Stimulated activated naive CD4-positive, alpha-beta T cell treated with Interleukin-2 at 50 U/mL for 16 hours (primary cell): ENCODE data around the gene ITIH1.

ENCODE experiments used
- DNase-seq: peaks from one replicate; lab custom pipeline; 2025; lab: John Stamatoyannopoulos, UW

The ITIH1 gene

DNA sequence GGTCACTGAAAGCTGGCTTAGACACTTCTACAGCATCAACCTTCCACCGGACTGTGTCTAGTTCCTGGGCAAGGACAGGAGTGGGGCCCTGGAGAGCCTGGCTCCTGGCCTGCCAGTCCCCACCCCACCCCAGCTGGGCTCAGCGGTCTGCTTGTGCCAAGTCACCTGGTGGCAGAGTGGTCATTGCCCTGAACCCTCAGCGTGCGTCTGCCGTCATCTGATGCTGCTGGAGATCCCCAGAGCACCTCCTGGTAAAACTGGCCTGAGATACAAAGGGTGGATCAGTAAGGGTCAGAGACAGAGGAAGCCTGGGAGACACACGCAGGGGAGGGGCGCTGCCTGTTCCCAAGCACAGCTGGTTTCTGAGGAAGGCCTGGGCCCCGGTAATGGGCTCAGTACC, 36.4 kb downstream of the ITIH1 start:
- DNase-seq: no peak

GRCh38 chr3:52816199-52816598, 38.8 kb downstream of the ITIH1 start:
- no peak for DNase-seq

- DNase-seq: no peak
These were observed 39.3 kb downstream of the ITIH1 start for GRCh38 chr3:52816654-52817053.

- DNase-seq: no peak
These were observed 39.8 kb downstream of the ITIH1 start for GRCh38 chr3:52817221-52817620.

DNA sequence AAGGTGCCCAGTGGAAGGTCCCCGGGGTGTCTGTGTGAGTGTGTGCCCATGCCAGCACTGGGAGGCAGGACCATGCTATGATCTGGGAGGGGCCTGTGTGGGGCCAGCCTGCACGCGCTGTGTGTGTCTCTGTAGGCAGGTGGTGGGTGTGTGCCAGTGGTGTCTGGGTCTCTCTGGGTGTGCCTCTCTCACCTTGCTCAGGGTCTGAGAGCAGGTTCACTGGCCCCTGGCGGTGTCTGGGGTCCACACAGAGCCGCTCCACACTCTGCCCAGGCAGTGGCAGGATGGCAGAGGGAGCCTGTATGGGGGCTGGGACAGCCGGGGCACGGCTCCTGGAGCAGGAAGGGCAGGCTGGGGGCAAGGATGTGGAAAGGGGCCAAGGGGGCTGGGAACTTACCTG, 40.5 kb downstream of the ITIH1 start:
- DNase-seq: no peak

DNA sequence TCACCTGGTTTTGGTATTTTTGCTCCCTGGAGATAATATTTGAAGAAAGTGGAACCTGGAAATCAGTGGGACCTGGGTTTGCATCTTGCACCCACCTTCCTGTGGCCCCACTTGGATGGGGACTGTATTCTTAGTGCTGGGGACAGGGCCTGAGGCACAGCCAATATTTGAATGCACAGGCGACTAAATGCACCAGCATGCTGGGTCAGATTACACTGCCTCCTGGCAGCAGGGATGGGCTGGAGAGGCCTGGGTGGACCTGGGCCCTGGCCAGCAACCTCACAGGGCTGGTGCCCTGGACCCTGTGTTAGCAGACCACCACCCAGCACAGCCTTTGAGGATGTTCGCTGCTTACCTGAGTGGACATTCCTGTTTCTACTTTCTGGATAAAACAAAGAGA, 42.5 kb downstream of the ITIH1 start:
- DNase-seq: no peak

DNA sequence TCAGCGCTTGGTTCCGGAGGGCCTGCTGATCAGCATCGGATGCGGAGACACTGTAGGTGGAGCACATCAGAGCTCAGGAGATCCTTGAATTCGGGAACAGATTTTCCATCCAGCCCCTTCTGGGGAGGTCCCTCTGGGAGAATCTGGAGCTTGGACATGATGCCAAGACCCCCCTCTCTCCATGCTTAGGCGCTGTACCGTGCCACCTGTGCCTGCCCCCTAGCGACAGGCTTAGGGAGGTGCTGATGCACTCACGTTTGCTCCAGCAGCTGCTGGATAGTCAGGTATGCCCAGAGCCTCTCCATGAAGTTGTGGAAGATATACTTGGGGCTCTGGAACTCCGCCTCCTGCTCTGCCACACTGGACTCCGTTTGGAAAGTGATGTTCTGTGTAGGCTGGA, 43.3 kb downstream of the ITIH1 start:
- DNase-seq: no peak

- no peak for DNase-seq
These were observed 45.0 kb downstream of the ITIH1 start for GRCh38 chr3:52822363-52822762.

DNA sequence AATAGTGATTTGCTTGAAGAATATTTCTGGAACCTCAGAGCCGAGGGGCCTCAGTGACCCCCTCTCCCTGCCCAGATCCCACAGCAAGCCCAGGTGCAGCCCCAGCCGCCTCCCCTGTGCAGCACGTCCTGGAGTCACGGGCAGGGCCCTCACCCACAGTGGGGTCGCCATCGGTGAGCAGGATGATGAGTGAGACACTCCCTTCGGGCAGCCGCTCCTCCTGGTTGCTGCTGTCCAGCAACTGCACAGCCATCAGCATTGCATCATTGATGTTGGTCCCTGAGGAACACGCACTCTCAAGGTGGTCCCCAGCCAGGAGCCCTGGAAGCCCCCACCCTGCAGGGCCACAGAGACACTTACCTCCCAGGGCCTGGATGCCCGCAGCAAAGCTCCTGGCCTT, 46.6 kb downstream of the ITIH1 start:
- no peak for DNase-seq

- no peak for DNase-seq
These were observed 50.0 kb downstream of the ITIH1 start for GRCh38 chr3:52827441-52827840.

DNA sequence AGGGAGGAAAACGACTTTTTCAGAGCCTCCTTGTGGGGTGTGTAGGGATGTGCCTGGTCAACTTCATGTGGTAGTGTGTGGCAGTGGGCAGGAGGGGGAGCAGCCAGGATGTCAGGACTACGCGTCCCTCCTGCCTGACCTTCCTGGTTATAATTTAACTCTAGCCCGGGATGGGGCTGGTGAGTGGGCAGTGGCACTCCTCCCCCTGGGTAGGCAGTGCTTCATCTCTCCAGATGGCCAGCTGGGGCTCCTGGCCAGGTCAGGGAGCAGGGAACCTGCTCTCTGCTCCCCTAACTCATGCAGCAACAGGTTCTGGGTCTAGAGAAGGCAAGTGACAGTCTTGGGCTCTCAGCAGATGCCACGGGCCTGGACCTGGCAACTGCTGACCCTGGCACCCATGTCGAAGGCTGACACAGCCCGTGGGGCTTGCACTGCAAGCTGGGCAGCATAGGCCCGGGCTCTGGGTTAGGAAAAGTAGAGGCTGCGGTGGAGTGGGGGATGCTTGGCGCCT, 50.5 kb downstream of the ITIH1 start:
- no peak for DNase-seq

DNA sequence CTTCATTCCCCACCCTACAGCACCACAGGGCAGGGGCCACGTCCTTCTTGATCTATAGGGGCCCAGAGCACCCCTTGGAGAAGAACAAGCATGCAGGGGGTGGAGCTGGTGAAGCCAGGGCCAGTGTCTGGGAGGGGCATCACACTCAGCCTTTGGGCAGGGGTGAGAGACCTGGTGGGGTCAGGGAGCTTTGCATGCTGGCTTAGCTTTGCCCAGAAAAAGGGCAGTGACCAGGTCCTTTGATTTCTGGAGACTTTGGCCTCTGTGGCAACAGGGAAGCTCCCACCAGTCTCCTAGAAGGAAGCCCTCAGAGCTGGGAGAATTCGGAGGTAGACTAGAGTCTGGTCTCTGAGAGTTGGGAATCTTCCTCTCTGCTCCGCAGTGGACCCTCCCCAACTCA, 52.1 kb downstream of the ITIH1 start:
- no peak for DNase-seq

GRCh38 chr3:52829906-52830463, 52.6 kb downstream of the ITIH1 start:
- DNase-seq: no peak

DNA sequence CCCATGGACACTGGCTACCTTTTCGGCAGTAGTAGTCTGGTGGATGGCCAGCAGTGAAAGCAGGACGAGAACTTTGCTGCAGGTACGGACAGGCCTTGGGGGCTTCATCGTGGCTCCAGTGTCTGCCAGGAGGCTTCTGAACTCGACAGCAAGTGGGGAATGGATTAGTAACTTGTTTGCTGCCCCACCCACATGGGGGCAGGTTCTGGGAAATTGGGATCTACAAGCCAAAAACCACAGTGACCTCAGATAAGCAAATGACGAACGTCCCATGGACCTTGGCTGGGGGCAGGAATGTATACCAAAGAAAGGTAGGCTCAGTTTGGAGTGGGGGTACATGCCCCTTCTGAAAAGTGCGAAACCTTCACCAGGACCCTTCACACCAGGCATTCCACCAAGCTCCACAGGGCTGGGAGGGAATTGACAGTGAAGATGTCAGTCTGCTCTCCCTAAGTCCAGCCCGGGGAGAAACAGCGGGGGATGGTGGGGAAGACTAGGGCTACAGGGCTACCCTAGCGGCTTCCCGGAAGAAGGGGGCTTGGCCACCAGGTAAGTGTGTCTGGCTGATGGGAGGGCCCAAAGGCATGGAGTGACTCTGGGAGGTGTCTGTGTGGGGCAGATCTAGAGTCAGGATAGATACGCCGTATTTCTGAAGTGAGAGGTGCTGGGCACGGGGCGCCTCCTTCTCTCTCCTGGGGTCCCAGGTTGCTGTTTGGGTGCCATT, 53.3 kb downstream of the ITIH1 start, which contains the start of gene ITIH4:
ITIH4 (minus strand) TSS at position 138 of the 724 bp plus-strand sequence; CDS start at position 108, 30 bp downstream.
- DNase-seq: no peak

DNA sequence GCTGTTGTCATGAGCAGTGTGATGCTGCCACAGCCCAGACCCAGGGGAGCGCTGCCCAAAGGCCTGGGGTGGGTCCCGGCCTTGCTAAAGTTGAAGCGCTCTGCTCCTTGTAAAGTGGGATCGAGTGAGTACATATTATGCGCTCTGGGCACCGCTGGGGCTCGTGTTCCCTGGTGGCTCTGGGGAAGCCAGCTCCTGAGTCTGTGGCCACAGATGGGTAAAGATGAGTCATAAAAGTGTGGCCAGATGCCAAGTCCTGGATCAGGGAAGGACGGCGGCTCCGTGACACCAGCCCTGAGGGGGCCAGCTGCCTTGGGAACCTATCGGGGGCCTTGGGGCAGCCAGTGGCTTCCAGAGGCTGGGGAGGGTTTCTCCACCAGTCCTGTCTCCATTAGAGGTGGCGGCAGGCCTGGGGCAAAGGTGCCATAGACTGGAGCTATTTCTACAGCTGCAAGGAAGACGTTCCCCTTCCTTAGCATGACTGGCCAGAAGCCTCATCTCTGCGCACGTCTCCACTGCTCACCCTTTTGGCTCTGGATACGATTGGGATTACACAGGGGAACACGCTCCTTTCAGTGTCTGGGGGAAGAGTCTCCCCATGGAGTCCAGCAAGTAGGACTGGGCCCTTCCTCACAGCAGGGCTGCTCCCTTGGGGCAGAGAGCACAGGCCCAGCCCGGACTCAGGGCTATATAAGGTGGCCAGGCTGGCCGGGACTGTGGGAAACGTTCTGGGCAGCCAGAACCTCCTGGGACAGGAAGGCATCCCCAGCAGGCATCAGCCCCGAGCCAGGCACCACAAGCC, 54.3 kb downstream of the ITIH1 start:
- no peak for DNase-seq

- no peak for DNase-seq
These were observed 55.8 kb downstream of the ITIH1 start for GRCh38 chr3:52833202-52833601.

DNA sequence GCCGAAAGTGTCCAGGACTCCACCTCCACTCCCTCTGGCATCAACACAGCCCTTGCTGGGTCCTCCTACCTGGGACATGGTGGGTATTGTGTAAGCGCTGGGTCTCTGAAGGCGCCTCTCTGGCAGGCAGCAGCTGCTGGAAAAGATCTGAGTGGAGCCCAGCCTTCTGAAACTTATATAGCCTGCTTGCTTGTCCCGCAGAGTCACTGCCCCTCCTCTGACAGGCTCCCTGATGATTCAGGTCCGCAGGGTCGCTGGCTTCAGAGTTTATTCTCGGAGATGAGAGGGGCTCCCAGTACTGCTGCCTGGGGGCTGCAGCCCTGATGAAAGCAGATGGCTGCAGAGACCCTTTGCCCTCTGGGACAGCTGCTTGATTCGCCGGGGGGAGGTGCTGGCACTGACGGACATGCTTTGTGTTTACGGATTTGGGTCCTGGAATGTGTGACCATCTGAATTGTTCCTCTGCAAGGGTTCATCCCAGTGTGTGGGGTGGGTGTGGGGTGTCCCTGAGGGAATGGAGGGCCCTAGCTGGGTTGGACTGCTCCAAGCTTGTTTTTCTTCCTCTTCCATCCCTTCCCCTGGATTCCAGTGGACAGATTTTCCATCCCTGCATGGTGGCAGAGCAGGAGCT, 57.6 kb downstream of the ITIH1 start, which contains the start of gene MUSTN1:
MUSTN1 (minus strand) TSS at position 149 of the 631 bp plus-strand sequence; CDS start at position 78, 71 bp downstream.
- no peak for DNase-seq

- DNase-seq: no peak
These were observed 58.5 kb downstream of the ITIH1 start for GRCh38 chr3:52835766-52836470.

GRCh38 chr3:52836471-52836845, 59.1 kb downstream of the ITIH1 start:
- DNase-seq: no peak

DNA sequence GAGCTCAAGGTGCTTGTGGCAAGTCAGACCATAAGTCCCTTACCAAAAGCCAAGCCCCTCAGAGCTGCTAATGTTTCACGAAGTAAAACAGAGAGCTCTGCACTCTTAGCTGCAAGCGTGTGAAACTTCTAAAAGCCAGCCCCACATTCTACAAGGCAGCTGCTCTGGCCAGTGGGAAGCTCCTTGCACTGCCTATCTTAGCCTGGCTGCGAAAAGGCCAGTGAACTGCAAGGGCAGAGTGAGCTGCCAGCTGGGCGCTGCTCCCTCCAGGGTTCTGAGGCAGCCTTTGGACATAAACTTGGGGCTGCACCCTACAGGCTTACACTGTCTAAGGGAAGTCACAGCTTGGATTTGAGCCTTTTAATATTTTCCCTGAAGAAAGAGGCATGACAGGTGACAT, 59.6 kb downstream of the ITIH1 start:
- DNase-seq: no peak

GRCh38 chr3:52838561-52839267, 61.3 kb downstream of the ITIH1 start:
- DNase-seq: no peak
